ENCODE data around the gene GPR4.

The GPR4 gene

DNA sequence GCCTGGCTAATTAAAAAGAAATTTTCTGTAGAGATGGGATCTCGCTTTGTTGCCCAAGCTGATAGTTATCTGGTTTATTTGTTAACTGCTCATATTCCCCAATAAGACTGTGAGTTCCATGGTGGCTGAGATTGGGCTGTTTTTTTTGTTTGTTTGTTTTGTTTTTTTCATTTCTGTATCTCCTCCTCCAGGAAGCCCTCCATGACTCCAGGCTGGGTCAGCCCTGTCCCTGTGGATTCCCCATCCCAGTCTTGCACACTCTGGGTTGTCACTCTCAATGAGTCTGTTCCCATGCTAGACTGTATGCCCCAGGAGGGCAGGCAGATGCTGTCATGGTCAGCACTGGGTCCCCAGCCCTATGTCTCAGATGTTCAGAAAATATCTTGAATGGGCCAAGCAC, 34.3 kb upstream of the GPR4 start:
- TF ChIP-seq, protein P1, sequence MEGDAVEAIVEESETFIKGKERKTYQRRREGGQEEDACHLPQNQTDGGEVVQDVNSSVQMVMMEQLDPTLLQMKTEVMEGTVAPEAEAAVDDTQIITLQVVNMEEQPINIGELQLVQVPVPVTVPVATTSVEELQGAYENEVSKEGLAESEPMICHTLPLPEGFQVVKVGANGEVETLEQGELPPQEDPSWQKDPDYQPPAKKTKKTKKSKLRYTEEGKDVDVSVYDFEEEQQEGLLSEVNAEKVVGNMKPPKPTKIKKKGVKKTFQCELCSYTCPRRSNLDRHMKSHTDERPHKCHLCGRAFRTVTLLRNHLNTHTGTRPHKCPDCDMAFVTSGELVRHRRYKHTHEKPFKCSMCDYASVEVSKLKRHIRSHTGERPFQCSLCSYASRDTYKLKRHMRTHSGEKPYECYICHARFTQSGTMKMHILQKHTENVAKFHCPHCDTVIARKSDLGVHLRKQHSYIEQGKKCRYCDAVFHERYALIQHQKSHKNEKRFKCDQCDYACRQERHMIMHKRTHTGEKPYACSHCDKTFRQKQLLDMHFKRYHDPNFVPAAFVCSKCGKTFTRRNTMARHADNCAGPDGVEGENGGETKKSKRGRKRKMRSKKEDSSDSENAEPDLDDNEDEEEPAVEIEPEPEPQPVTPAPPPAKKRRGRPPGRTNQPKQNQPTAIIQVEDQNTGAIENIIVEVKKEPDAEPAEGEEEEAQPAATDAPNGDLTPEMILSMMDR (conservative IDR thresholded peaks at IDR 0.05; ENCODE audit: low read length), result no peak
- no peak for TF ChIP-seq EZH2phosphoT487 (IDR thresholded peaks at IDR 0.05; ENCODE audit: borderline replicate concordance)
- no peak overlapping the region for H3K4me2 ChIP-seq (ENCODE audit: low read depth, low read length, poor library complexity, severe bottlenecking)
- no peak overlapping the region for H3K4me3 ChIP-seq (ENCODE audit: low read length, poor library complexity, severe bottlenecking)
- no peaks in the 10 kb centered on the region for H3K9me3 ChIP-seq (ENCODE audit: insufficient read depth, low read depth, low read length)
- H3K9me2 ChIP-seq (replicated peaks; ENCODE audit: low read depth, low read length), result no peaks in the 10 kb centered on the region
- H3F3A ChIP-seq (ENCODE audit: low read depth), result 0 out of 2 replicates have a peak, but pooled peaks cover 2% of the 10 kb centered on the region
- H3K79me2 ChIP-seq (ENCODE audit: insufficient read depth, low read length), result peaks cover 11% of the 10 kb centered on the region; the same call in 1 of the 2 replicates
- peaks cover 9% of the 10 kb centered on the region for H3K4me1 ChIP-seq (ENCODE audit: insufficient read depth, low read length, poor library complexity, severe bottlenecking)
- no peak overlapping the region for H2AFZ ChIP-seq (ENCODE audit: low read length)
- no peak overlapping the region for H3K9ac ChIP-seq (ENCODE audit: low read depth, low read length, poor library complexity, severe bottlenecking)
- H4K20me1 ChIP-seq (ENCODE audit: insufficient read depth, low read length, poor library complexity, severe bottlenecking), result no peaks in the 10 kb centered on the region
- no peaks in the 10 kb centered on the region for H3K36me3 ChIP-seq (ENCODE audit: insufficient read depth, low read length)
- H3K27me3 ChIP-seq (ENCODE audit: insufficient read depth, low read length, poor library complexity, severe bottlenecking), result no peaks in the 10 kb centered on the region

DNA sequence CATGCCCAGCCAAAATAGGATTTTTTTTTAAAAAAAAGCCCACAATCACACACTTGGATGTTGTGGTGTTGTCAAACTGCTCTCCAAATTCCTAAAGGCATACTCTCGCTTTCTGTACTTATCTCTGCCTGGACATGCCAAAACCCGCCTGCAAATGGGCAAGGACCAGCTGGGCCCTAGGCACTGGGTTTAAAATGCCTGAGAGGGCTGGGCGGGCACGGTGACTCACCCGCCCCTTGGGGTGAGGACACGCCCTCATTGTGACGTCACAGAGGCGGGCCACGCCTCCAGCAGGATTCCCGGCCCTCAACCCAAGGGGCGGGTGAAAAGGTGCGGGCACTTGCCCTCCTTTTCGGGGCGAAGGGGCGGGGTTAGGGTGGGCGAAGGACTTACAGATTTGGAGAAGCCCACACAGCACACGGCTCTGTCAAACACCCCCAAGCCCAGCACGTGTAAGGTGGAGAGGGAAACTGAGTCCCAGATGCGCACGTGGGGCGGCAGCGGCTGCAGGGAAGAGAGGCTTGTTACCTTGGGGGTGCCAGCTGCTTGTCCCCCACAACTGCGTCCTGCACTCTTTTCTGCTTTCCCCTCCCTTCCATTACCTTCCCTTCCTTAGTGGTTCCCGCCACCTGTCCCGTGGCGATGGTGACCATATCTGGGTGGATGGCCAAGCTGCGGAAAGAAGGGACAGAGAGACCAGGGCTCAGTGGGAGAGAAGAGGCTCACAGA, 30.6 kb upstream of the GPR4 start:
- no peaks in the 10 kb centered on the region for H3F3A ChIP-seq (ENCODE audit: low read depth)
- no peak overlapping the region for H2AFZ ChIP-seq (ENCODE audit: low read length)
- no peaks in the 10 kb centered on the region for H3K79me2 ChIP-seq (ENCODE audit: insufficient read depth, low read length)
- H3K9me2 ChIP-seq (replicated peaks; ENCODE audit: low read depth, low read length), result no peaks in the 10 kb centered on the region
- no peak overlapping the region for H3K9ac ChIP-seq (ENCODE audit: low read depth, low read length, poor library complexity, severe bottlenecking)
- H3K4me2 ChIP-seq (ENCODE audit: low read depth, low read length, poor library complexity, severe bottlenecking), result no peak overlapping the region
- no peaks in the 10 kb centered on the region for H4K20me1 ChIP-seq (ENCODE audit: insufficient read depth, low read length, poor library complexity, severe bottlenecking)
- TF ChIP-seq, protein P1 (conservative IDR thresholded peaks at IDR 0.05; ENCODE audit: low read length), result no peak
- no peak for TF ChIP-seq EZH2phosphoT487 (IDR thresholded peaks at IDR 0.05; ENCODE audit: borderline replicate concordance)
- no peak overlapping the region for H3K4me3 ChIP-seq (ENCODE audit: low read length, poor library complexity, severe bottlenecking)
- no peaks in the 10 kb centered on the region for H3K36me3 ChIP-seq (ENCODE audit: insufficient read depth, low read length)
- H3K9me3 ChIP-seq (ENCODE audit: insufficient read depth, low read depth, low read length), result no peaks in the 10 kb centered on the region
- no peaks in the 10 kb centered on the region for H3K27me3 ChIP-seq (ENCODE audit: insufficient read depth, low read length, poor library complexity, severe bottlenecking)
- H3K4me1 ChIP-seq (ENCODE audit: insufficient read depth, low read length, poor library complexity, severe bottlenecking), result peaks cover 3% of the 10 kb centered on the region

DNA sequence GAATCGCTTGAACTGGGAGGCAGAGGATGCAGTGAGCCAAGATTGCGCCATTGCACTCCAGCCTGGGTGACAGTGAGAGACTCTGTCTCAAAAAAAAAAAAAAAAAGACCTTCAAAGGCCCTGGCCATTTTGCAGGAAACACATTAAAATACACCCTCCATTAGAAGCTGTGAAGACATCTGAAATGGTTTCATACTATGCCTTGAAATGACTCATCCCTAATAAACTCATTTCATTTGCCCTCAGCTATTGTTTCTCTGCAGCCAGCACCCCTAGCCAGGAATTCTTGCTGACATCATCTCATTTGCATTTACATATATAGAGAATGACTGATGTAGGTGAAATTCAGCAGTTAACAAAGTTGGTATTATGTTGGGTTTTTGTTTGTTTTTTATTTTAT, 28.5 kb upstream of the GPR4 start:
- Histone ChIP-seq H3K4me3 (ENCODE audit: low read length, poor library complexity, severe bottlenecking) (no peak overlapping the region), H3K27me3 (ENCODE audit: insufficient read depth, low read length, poor library complexity, severe bottlenecking) (no peaks in the 10 kb centered on the region), H2AFZ (ENCODE audit: low read length) (no peak overlapping the region), H3K9me3 (ENCODE audit: insufficient read depth, low read depth, low read length) (no peaks in the 10 kb centered on the region), H3K9ac (ENCODE audit: low read depth, low read length, poor library complexity, severe bottlenecking) (no peak overlapping the region), H3K4me1 (ENCODE audit: insufficient read depth, low read length, poor library complexity, severe bottlenecking) (peaks cover 3% of the 10 kb centered on the region), H3F3A (ENCODE audit: low read depth) (no peaks in the 10 kb centered on the region), H3K79me2 (ENCODE audit: insufficient read depth, low read length) (no peaks in the 10 kb centered on the region), H3K9me2 (replicated peaks; ENCODE audit: low read depth, low read length) (no peaks in the 10 kb centered on the region), H3K4me2 (ENCODE audit: low read depth, low read length, poor library complexity, severe bottlenecking) (peak overlapping the region; percentile 31), H4K20me1 (ENCODE audit: insufficient read depth, low read length, poor library complexity, severe bottlenecking) (no peaks in the 10 kb centered on the region), H3K36me3 (ENCODE audit: insufficient read depth, low read length) (no peaks in the 10 kb centered on the region)
- TF ChIP-seq, protein P1 (conservative IDR thresholded peaks at IDR 0.05; ENCODE audit: low read length), result no peak
- no peak for TF ChIP-seq EZH2phosphoT487 (IDR thresholded peaks at IDR 0.05; ENCODE audit: borderline replicate concordance)

Measured in Loucy (cell line).